NCI-H82 treated with DMSO at 0.1 percent for 48 hours (cell line): ENCODE results near the gene PRIMPOL.

ENCODE experiments used
- DNase-seq: peaks from one replicate; lab custom pipeline; 2025; ENCODE audit not compliant: unreplicated experiment; lab: John Stamatoyannopoulos, UW

The PRIMPOL gene

DNA sequence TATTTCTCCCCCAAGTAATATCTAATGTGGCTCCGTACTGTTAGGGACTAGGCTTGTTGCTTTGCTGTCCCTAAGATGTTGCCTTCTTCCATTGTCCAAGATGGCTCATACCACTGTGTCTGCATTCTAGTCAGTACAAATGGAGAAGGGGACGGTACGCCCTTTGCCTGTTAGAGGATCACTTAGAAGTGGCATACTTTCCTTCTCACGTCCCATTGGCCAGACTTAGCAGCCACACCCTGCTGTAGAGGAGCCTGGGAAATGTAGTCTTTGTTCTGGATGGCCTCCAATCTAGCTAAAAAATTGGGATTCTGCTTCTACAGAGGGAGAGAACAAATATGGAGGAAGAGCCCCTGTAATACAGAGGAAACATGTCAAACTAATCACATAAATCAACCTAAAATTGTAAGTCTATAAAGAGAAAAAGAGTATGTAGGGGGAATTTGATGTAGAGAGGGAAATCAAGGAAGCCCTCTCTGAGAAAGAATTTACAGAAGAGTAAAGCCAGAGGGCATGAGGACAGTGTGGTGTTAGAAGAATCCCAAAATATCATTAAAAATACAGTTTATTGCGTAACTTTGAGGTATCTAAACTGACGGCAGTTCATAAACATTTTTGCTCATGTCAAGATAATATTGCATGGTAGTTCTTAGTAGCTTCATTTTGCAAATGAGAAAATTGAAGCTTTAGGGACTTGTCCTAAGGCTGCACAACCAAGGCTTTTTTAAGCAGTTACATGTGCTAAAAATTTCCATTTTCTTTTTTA, 15.1 kb downstream of the PRIMPOL start:
- no peak for DNase-seq

DNA sequence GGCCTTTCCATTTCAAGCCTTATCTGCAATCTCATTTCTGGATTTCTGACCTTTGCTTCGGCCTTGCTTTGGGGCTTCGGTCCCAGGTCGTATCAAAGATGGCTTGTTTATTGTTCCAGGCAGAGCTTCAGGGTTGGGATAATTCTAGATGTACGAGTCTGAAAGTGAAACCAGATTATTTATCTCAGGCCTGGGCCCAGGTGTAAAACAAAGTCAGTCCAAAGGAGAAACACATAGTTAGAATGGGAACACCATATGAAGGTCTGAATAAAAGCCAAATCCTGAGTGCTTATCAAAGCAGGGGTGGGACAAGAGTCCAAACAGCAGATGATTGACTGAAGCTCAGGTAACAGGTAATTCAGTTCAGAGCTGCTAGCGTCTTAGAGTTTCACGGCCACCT, 17.1 kb downstream of the PRIMPOL start:
- no peak for DNase-seq

DNA sequence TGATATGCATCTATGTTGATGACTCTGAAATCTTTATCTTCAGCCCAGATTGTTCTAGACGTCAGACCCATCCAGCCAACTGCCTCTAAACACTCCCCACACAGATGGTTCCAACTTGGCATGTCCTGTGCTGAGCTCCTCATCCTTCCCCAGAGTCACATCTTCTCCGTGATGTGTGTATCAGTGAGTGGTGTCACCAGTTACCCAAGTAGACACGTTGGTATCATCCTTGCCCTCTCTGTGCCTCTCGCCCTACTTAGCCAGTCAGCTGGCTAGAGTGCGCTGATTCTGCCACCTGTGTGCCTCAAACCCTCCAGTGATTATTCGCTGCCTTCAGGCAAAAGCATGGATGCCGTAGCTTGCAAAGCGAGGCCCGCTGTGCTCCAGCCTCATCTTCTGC, 18.6 kb downstream of the PRIMPOL start:
- DNase-seq = no peak

DNA sequence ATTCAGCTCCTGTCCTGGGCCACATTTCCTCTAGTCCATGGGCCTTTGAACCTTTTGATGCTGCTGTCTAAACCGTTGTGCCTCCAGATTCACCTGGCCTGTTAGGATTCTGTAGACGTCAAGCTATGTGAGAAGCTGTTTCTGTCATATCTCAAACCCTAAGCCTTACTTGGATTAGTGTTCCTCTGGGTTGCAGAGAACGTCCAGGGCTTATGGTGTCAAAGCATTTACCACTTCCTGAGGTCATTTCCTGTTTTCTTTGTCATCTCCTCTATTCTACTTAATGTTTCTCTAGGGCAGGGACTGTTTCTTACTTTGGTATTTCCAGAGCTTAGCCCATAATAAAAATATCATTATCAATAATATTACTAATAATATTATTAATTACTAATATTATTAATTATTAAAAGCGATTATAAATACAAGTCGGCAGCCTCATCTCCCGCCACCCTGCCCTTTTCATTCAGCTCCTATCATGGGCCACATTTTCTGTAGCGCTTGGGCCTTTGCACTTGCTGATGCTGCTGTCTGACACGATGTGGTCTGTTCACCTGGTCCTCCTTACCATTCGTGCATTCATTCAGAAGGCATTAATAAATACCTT, 19.1 kb downstream of the PRIMPOL start:
- DNase-seq = no peak

DNA sequence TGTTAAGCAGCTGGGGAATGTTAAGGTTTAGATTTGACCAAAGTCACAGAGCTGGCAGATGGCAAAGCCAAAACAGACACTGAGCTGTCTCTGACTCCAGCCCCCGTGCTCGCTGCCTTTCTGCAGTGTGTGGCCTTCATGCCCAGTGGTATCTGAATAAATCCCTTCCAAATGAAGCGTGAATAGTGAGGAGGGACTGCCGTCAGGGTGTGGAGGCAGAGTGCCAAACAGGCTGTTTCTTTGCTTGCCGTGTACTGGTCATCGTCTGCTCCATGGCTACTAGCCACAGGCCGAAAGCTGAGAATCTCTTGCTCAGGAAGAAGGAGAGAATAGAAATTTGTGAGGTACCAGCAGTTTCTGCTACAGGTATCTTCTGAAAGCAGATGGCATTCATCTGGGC, 19.7 kb downstream of the PRIMPOL start:
- DNase-seq = no peak

DNA sequence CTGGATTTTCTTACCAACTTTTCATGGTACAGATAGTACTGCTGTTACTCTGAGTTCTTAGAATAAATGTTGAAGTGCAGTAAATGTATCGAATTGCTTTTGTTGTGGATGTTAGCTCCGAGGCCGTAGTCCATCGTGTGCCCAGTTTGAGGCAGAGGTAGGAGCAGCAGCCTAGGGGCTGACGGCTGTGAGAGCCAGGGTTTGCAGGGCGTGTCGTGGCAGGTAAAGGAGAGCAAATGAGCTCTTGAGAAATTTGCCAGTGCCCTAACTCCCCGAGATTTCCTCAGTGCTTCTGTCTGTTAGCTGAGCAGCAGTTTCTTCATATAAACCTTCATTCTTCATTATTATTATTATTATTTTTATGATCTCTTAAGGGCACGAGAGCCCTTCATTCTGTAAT, 21.6 kb downstream of the PRIMPOL start:
- no peak for DNase-seq

DNA sequence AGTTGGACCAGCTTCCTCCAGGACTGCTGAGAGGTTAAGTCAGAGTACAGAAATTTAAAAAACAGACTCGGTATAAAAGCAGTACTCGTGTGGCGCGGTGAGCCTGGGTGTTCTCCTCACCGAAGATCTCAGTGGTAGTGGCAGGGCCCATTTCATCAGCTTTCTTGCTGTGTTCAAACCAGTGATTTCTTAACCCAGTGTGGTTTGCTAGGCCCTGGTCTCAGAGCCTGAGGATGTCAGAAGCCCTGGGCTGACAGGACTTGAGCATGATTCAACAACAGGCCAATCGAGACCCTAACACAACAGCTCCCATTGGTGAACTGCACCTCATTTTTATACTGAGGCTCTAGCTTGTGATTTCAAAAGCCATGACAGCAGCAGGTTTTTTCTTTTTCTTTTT, 23.2 kb downstream of the PRIMPOL start:
- no peak for DNase-seq

DNA sequence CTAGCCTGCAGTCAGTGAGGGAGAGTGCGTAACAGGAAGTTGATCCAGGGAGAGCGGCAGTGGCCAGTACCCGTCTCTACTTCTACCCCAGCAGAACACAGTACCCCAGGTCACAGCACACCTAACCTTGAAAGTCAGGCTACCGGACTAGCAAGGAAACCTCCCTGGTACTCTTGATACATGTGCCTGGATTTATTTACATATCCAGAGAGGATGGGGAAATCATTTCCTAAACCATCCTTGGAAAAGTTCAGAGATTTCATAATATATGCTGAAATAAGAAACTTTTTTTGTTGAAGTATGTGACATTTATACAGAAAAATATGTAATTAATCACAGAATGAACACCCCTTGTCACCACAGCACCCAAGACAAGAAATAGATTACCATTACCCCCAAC, 24.5 kb downstream of the PRIMPOL start:
- no peak for DNase-seq

DNA sequence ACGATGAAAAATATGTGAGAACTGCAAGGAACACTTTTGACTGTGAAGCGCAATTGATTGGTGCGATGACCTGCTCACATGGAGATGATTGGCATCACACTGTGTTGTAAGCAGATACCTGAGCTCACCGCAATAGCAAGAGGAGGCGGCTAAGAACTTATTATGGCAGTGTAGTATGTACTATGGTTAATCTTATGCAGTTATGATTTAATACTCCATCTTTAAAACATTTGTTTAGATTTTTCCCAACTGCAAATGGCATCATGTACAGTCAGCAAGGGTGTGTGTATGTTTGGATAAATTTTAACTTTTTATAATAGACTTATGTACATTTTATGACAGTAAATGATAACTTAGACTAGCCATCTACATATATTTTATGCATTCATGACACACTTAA, 25.5 kb downstream of the PRIMPOL start:
- no peak for DNase-seq

DNA sequence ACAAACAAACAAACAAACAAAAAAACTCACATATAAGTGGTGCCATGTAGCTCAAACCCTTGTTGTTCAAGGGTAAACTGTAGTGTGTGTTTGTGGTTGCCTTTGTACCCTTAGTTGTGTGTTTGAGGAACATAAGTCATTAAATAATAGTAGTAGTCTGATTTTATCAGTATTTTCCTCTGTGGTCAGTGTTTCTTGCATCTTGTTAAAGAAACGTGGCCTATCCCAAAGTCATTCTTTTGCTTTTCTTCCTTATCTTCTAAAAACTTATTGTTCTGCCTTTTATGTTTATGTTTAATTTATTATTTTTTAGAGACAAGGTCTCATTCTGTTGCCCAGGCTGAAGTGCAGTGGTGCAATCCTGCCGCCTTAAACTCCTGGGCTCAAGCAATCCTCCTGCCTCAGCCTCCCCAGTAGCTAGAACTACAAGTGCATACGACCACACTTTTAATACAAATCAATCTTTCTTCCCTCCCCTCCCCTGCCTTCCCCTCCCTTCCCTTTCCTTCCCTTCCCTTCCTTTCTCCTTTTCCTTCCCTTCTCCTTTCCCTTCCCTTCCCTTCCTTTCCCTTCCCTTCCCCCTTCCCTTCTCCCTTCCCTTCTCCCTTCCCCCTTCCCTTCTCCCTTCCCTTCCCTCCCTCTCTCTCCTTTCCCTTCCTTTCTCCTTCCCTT, 26.4 kb downstream of the PRIMPOL start:
- DNase-seq = no peak

DNA sequence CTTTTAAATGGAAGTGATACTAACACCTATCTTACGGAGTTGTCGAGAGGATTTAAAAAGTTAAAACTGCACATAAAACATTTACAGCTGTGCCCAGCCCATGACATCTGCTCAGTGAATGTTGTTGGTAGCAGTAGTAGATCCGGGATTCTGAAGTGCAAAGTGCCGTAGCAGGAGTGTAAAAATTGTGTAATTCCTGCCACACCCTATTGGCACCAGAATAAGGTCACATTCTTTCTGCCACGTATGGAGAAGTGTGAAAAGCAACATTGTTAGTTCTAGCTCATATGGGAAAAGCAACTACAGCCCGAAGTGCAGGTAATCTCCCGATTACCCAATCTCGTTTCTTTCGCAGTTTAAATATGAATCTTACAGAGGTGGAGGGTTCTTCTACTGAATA, 31.2 kb downstream of the PRIMPOL start:
- no peak for DNase-seq

DNA sequence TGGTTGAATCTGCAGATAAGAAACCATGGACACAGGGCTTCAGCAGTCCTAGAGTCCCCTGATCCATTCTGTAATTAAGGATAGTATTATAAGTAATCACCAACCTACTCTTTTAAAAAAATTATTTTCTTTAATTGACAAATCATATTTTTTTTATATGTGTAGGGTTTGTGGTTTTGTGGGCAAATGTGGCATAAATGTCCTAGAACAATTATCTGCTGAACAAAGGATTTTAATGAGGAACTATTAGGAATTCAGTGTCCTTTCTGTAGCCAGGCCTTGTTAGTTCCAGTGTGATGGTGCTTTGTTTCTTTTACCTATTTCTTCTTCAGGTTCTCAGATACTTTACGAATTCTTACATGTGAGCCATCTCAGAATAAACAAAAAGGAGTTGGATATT, 32.4 kb downstream of the PRIMPOL start:
- DNase-seq = no peak

DNA sequence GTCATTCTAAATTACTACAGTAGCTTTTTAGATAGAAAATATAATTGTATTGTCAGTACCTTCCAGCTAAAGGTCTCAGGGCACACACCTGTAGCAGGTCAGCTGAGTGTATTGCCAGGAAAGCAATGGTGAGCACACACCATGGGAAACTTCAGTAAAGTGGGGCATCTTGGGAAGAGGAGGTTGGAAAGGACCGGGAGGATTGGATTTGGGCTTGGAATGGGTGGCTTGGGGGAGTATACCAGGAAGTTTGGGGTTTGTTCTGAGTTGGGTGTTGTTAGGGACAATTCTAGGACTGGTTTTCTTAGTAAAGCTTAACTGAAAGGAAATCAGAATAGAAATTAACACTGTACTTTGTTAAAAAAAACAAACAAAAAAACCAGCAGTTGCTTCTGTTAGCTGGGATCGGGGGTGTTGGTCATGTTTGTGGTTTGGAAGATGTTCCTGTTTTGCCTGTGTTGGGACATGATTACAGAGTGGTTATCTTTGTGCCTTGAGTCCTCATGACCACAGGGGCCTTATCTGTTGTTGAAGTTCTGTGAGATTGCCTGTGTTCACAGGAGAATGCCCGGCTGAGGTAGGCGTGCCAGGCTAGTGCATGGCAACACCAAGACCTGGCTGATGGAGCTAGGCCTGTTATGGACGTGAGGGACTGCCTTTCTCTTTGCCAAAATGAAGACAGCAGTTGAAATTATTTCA, 35.1 kb downstream of the PRIMPOL start:
- no peak for DNase-seq

DNA sequence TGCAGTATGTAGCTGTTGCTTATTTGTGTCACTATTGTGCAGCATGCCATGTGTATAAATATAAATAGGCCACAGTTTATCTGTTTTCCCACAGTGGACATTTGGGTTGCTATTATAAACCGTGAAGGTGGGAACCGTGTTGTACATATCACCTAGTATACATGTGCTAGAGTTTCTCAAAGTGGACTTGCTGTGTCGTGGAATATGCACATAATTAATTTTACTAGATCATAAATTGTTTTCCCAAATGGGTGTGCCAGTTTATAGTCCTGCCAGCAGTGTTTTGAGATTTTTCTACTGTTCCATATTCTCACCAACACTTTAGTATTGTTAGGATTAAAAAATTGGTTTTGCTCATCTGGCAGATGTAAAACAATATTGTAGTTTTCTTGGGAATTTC, 38.5 kb downstream of the PRIMPOL start:
- no peak for DNase-seq

DNA sequence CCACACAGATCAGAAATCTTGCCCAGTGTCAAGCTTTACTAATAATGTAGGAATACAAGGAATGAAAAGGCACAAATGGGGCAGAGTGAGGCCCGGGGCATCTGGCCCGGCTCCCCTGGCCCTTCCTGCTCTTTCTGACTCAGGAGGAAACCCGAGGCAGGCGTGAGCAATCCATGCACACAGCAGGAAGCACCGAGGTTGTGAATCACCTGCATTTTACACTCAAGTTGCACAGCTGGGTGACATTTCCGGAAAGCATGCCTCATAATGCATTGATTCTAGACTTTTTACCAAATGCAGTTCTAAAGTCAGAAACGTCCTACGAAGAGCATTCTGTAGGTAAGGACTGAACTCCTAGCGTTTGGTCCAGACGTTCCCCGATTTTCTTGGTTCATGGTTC, 38.9 kb downstream of the PRIMPOL start:
- DNase-seq = no peak

DNA sequence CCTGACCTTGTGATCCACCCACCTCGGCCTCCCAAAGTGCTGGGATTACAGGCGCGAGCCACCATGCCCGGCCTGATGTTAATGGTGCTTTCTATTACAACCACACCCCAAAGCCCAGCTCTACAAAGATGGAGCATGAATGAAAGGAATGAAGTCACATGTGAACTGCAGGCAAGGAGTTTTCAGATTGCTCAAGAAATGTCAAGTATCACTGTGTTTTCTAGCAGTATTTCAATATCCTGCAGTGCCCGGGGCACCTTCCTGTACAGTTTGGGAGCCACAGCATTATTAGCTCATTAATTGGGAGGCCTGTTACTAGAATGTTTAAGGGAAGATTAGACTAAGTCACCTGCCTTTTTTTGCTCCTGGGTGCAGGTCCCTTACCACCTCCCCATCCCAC, 40.1 kb downstream of the PRIMPOL start:
- DNase-seq = no peak

DNA sequence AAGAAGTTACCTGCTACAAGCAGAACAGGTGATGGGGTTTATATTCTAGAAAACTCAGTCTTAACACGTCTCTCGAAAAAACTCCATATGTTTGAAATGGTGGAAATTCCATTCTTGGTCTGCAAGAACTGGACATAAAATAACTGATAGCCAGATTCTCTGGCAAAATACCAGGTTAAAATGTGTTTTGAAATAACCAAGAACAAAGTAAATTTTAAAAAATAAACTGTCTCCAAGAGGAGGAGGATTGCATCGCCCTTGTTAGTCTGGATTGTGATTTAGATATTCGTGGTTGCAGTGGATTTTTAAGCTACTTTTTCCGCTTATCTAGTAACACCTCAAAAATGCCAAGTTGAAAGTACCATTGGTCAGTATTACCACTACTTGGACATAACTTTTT, 43.5 kb downstream of the PRIMPOL start:
- no peak for DNase-seq

DNA sequence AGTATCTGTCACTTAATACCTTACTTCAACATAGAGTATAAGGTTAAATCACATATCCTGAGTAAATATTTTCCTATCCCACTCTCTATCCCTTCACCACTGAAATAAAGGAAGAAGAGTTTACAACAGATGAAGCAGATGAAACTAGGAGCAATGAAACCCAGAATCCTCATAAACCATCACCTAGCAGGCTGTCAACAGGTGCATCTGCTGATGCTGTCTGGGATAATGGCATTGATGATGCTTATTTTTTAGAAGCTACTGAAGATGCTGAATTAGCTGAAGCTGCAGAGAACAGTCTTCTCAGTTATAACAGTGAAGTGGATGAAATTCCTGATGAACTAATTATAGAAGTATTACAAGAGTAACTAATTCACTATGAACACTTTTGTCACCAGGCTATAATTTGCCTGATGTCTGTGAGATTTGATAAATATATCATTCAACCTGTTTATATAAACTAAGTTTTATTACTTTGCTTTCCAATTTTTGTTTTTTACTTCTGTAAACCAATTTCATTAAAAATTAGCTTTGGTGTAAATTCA, 44.9 kb downstream of the PRIMPOL start:
- DNase-seq = no peak

DNA sequence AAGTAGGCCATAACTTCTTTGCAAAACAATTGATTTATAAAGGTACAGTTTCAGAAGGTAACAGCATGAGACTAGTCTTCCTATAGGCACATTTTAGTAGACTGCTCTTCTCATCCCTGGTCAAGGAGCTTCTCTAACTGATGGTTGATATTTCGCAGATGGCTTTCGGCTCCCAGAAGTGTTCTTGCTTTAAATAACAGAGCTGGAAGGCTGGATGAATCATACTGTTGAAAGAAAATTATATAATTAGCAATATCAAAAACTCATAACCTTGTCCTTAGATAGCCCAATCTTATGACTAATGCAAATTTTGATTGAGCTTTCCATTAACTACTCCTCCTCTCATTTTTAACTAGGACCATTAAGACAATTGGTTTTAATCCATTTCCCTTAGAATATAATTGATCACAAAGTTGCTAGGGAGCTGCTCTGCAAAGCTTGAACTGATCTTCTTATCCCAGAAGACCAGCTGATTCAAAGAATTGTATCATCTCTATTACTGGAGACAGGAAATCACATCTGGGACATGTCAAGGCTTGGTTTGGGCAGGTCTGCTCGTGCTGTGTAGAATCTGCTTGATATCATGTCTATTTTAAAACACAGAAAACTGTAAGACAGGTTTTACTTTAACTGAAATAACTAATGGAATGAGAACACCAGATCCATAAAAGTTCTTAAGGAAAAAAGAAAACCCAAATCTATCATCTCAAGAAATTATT, 45.8 kb downstream of the PRIMPOL start:
- DNase-seq = no peak

DNA sequence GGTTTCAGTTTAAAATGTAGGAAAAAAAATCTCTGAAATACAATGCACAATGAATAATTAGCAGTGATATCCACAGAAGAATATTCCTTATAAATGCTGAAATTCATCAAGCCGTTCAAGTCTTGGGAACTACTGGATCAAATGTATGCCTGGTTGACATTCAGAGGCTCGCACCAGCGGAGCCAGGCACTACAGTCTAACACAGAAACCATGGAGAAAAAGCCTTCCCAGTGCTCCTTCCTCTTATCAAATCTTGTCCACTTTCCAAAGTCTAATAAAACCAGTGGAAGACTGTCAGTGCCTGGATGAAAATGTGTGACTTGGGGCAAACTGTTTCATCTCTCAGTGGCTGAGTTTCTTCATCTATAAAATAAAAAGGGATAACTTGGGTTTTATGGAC, 48.4 kb downstream of the PRIMPOL start:
- no peak for DNase-seq

DNA sequence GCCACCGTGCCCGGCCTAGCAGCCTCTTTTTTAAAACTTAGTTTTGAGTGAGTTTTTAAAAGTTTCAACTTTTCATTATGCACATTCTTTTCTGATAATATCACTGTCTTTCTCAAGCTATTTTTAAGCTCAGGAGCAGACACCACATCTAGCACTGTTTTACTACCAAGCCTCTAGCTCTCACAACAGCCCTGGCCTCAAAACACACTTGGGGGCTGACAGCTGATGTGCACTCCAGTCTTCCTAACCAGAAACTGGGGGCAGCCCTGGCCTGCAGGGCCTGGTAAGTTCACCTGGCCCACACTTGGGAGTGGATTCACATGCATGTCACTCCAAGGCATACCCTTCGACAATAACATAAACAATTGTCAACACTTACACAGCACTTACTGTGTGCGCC, 50.4 kb downstream of the PRIMPOL start:
- no peak for DNase-seq
